Measurements from ENCODE around the gene WFDC5.
"Not testable (repeated sequence)": the region's sequence is repeated elsewhere in the genome, so short reads cannot be mapped to it uniquely, and the experiment has no call there.

The WFDC5 gene, protein sequence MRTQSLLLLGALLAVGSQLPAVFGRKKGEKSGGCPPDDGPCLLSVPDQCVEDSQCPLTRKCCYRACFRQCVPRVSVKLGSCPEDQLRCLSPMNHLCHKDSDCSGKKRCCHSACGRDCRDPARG

DNA sequence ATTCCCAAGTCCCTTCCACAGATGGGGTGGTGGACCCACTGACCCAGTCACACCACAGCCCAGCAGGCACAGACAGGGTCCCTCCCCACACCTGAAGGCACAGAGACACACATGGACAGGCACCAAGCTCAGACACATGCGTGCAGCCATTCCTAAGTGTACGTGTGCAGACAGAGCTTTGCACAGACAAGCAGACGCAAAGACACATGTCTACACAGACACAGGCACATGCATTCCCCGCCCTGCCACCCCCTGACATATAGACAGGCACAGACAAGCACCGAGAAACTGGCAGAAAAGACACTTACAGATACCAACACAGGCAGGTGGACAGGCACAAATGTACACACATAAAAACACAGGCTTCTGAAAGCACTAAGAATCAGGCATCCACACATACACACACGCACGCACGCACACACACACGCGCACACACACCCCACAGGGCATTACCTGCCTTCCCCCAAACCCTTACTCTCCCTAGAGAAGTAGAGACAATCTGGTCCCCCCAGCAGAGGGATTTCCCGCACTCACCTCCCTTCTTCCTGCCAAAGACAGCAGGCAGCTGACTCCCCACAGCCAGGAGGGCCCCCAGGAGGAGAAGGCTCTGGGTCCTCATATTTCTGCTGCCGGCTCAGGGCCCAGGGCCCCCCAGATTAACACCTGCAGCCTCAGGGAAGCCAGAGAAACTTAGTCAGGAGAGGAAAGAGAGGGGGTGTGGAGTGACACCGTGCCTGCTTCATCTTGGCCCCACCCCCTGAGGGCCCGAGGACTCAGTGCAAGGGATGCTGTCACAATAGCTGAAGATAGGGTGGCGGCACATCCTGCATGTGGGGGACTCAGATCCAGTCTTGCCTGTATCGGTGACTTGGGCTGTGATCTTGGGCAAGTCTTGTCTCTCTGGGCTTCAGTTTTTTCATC is at the start of gene WFDC5:
Gene WFDC5 (minus strand): TSS at position 710 of the 921 bp plus-strand sequence. CDS start 91 bp downstream, at position 619.
- Mint-ChIP-seq H3K4me1 (ENCODE audit: low read depth) (peaks cover 5% of the 10 kb centered on the region), H3K9me3 (no peaks in the 10 kb centered on the region), H3K36me3 (ENCODE audit: low read depth) (no peaks in the 10 kb centered on the region), H3K27ac (no peak within 1 kb of the TSS), H3K27me3 (ENCODE audit: low read depth) (peaks cover 10% of the 10 kb centered on the region), H3K4me3 (no peak within 1 kb of the TSS)

DNA sequence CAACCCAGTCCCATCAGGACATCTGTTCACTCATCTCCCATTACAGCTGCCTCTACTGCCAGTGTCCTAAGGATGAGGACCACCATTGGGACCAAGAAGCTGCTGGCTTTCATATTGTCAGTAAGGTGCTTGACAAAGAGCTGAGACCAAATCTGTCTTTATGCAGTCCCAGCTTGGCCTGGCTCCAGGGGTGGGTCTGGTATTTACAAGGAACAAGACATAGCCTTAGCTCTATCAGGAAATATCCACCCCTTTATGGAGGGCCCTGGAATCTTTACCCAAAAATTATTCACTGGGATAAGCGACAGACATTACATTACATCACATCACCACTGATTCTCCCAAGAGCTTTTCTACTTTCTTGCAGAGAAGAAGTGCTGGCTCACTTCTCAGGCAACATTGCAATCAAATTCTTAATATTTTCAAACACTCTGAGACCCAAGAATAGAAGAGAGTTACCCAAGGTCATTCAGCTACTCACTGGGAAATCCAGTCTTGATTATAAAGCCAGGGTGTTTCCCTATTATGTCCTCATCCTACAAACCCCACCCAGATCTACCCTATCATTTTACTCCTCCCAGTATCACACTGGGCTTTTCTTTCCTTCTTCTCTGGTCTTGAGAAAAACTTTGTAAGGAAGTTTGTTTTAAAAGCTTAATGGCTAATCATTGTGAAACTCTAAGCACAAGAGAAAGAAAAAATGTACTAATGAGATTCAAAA is 48.3 kb upstream of the WFDC5 start:
- Mint-ChIP-seq H3K36me3 (ENCODE audit: low read depth) (no peaks in the 10 kb centered on the region), H3K27ac (no peak overlapping the region), H3K4me1 (ENCODE audit: low read depth) (no peaks in the 10 kb centered on the region), H3K9me3 (peaks cover 39% of the 10 kb centered on the region), H3K27me3 (ENCODE audit: low read depth) (peaks cover 52% of the 10 kb centered on the region), H3K4me3 (no peak overlapping the region)

DNA sequence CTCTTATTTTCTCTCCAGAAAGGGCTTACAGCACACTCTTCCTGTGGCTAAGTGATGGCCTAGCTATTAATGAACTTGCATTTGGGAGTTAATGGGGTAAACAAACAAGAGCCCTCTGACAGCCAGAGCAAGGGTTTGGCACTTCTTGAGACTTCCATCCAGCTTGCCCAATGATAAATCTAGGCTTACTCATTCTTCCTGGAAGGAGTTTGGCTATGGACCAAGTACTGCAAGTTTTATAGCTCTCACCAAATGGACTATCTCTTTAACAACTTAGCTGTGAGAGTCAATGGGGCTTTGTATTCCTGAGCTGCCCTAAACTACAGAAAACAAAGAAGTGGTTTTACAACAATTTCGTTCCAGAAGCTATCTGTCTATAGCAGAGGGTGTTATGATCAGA is 43.0 kb upstream of the WFDC5 start:
- no peaks in the 10 kb centered on the region for H3K4me1 Mint-ChIP-seq (ENCODE audit: low read depth)
- peaks cover 29% of the 10 kb centered on the region for H3K27me3 Mint-ChIP-seq (ENCODE audit: low read depth)
- H3K4me3 Mint-ChIP-seq: no peak overlapping the region
- H3K9me3 Mint-ChIP-seq: peaks cover 24% of the 10 kb centered on the region
- no peak overlapping the region for H3K27ac Mint-ChIP-seq
- no peaks in the 10 kb centered on the region for H3K36me3 Mint-ChIP-seq (ENCODE audit: low read depth)

DNA sequence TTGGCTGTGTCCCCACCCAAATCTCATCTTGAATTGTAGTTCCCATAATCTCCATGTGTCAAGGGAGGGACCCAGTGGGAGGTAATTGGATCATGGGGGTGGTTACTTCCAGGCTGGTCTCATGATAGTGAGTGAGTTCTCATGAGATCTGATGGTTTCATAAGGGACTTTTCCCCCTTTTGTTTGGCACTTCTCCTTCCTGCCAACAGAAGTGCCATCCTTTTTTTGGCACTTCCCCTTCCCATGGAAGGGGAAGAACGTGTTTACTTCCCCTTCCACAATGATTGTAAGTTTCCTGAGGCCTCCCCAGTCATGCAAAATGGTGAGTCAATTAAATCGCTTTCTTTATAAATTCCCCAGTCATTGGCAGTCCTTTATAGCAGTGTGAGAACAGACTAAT is 41.7 kb upstream of the WFDC5 start:
- peaks cover 32% of the 10 kb centered on the region for H3K27me3 Mint-ChIP-seq (ENCODE audit: low read depth)
- no peaks in the 10 kb centered on the region for H3K36me3 Mint-ChIP-seq (ENCODE audit: low read depth)
- H3K4me3 Mint-ChIP-seq: no peak overlapping the region
- H3K4me1 Mint-ChIP-seq (ENCODE audit: low read depth): no peaks in the 10 kb centered on the region
- no peak overlapping the region for H3K27ac Mint-ChIP-seq
- H3K9me3 Mint-ChIP-seq: peaks cover 13% of the 10 kb centered on the region

DNA sequence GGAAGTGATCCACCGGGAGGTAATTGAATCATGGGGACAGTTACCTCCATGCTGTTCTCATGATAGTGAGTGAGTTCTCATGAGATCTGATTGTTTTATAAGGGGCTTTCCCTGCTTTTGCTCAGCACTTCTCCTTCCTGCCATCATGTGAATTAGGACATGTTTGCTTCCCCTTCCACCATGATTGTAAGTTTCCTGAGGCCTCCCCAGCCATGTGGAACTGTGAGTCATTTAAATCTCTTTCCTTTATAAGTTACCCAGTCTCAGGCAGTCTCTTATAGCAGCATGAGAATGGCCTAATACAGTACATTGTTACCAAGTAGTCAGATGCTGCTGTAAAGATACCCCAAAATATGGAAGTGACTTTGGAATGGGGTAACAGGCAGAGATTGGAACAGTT is 39.8 kb upstream of the WFDC5 start:
- not testable (repeated sequence) for H3K27ac Mint-ChIP-seq; H3K9me3 Mint-ChIP-seq; H3K4me1 Mint-ChIP-seq (ENCODE audit: low read depth); H3K36me3 Mint-ChIP-seq (ENCODE audit: low read depth); H3K4me3 Mint-ChIP-seq
- H3K27me3 Mint-ChIP-seq (ENCODE audit: low read depth): peaks cover 32% of the 10 kb centered on the region

DNA sequence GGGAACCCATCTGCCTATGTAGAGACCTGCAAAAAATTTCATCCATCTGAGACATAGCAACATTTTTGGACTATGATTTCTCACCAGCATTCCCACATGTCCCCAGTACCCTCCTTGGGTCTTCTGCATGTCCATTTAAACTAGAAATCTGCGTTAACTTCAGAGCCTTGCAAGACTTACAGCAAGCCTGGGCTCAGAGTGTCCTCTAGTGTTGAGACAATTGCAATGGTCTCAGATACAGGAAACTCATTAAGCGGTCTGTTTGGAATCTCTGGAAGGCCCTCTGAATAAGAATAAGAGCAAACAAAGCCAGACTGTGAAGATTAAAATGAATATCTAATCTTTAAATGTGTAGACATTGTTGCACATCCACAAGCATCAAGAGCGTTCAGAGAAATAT is 39.2 kb upstream of the WFDC5 start:
- no peak overlapping the region for H3K4me3 Mint-ChIP-seq

DNA sequence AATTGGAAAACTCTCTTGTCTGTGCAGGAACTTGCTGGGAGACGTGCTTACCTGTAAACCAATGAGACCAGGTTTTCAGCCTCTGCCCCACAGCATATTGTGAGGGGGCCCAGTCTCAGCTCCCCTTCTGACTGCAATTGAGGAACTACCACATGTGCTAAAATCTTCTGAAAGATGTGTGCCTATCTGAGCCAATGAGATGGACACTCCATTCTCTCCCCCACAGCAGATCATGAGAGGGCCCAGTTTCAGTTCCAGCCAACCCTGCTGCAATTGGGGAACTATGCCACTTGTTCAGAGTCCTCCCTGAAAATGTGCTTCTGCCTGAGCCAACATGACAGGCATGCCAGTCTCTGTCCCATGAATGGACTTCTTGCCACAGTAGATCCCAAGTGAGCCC is 38.8 kb upstream of the WFDC5 start:
- Mint-ChIP-seq H3K27me3 (ENCODE audit: low read depth) (peaks cover 30% of the 10 kb centered on the region), H3K36me3 (ENCODE audit: low read depth) (no peaks in the 10 kb centered on the region), H3K4me1 (ENCODE audit: low read depth) (no peaks in the 10 kb centered on the region), H3K27ac (no peak overlapping the region), H3K4me3 (no peak overlapping the region), H3K9me3 (peaks cover 5% of the 10 kb centered on the region)

More for the DNA sequence above, 39.2 kb upstream of the WFDC5 start:
- Mint-ChIP-seq H3K36me3 (ENCODE audit: low read depth) (no peaks in the 10 kb centered on the region), H3K27ac (no peak overlapping the region), H3K4me1 (ENCODE audit: low read depth) (no peaks in the 10 kb centered on the region), H3K9me3 (peaks cover 9% of the 10 kb centered on the region), H3K27me3 (ENCODE audit: low read depth) (peaks cover 34% of the 10 kb centered on the region)

DNA sequence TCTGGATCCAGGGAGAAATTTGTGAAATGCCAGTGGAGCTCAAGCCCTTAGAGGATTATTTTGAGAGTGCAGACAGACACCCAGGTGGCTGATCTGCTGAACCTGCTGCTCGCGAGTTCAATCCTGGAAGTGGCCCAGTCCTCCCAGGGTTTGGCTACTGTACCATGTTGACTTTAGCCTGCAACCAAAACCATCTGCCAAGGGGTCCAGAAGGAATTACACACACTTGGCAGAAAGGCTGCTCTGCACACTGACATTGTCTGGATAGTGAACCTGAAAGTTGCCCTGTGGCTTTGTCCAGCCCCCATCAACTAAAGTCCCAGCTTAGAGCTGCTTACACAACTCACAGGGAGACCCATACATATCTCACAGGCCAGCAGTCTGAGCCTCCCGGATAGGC is 38.2 kb upstream of the WFDC5 start:
- no peaks in the 10 kb centered on the region for H3K9me3 Mint-ChIP-seq

DNA sequence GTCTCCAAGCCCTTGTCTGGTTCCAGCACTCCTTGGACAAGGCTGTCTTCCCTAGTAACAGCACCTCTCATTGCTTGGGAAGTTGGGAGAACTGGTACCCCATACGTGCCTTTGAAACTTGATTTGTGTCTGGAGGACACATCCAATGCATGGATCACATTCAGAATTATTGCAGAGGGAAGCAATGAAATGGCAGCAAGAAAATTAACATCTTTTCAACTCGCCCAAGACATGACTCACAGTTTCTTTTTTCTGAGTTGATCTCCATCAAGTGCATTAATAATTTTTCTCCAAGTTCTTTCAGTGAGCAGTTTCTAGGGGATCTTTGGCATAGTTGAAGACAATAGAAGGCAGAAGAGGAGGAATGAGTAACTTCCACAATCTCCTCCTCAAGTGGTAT is 37.4 kb upstream of the WFDC5 start:
- Mint-ChIP-seq H3K27ac (no peak overlapping the region), H3K27me3 (ENCODE audit: low read depth) (peaks cover 24% of the 10 kb centered on the region), H3K4me1 (ENCODE audit: low read depth) (no peaks in the 10 kb centered on the region), H3K9me3 (no peaks in the 10 kb centered on the region), H3K4me3 (no peak overlapping the region), H3K36me3 (ENCODE audit: low read depth) (no peaks in the 10 kb centered on the region)

More for the DNA sequence above, 38.2 kb upstream of the WFDC5 start:
- Mint-ChIP-seq H3K27ac (no peak overlapping the region), H3K4me3 (no peak overlapping the region), H3K4me1 (ENCODE audit: low read depth) (no peaks in the 10 kb centered on the region), H3K27me3 (ENCODE audit: low read depth) (peaks cover 24% of the 10 kb centered on the region), H3K36me3 (ENCODE audit: low read depth) (no peaks in the 10 kb centered on the region)

DNA sequence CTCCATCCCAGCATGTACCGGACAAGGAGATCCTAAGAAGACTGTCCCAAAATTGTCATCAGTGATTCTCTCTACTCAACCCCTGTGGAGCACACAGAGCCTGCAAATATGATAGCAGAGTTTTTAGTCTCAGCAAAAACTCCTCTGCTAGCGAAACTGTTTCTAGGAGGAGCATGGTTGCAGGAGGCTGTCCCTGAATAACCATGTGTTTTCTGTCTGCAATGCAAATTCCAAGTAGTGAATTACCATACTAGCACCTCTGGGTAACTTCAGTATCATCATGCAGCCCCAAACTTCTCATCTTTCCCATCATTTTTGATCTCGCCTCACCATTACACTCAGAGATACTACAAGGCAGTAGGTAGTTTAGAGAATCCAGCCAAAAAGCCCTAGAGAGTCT is 34.1 kb upstream of the WFDC5 start:
- no peaks in the 10 kb centered on the region for H3K9me3 Mint-ChIP-seq
- no peak overlapping the region for H3K4me3 Mint-ChIP-seq
- no peak overlapping the region for H3K27ac Mint-ChIP-seq
- H3K4me1 Mint-ChIP-seq (ENCODE audit: low read depth): no peaks in the 10 kb centered on the region
- peaks cover 36% of the 10 kb centered on the region for H3K27me3 Mint-ChIP-seq (ENCODE audit: low read depth)
- H3K36me3 Mint-ChIP-seq (ENCODE audit: low read depth): no peaks in the 10 kb centered on the region

DNA sequence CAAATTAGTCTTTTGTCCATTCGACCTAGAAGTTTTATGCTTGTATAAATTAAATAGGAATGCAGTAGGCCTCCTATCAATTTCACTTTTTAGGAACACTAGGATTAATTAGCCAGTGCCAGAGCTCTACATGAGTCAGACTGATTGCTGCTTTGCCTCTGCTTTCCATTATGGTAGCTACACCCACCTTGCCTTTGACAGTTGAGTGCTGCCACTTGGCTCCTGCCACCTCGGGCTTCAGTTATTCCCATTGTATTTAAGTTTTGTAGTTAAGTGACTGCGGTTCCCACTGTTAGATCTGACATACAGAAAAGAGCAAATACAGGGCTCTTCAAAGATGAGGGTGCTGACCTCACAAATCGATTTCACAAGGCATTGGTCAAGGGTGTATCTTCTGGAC is 25.9 kb upstream of the WFDC5 start:
- Mint-ChIP-seq H3K9me3 (no peaks in the 10 kb centered on the region), H3K4me3 (no peak overlapping the region), H3K27ac (no peak overlapping the region)

DNA sequence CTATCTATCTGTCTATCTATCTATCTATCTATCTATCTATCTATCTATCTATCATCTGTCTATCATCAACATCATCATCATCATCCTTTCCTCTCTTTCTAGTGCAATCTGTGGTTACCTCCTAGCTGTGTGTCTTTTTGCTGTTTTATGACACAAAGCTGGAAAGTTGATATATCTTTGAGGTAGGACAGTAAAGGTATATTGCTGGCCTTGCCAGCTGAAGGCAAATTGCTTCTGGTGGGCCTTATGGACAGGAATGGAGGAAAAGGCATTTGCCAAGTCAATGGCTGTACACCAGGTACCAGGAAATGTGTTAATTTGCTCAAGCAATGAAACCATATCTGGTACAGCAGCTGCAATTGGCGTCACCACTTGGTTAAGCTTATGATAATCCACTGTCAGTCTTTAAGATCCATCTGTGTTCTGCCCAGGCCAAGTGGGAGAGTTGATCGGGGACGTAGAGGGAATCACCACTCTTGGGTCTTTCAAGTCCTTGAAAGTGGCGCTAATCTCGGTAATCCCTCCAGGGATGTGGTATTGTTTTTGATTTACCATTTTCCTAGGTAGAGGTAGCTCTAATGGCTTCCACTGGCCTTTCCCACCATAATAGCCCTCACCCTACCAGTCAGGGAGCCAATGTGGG is 24.9 kb upstream of the WFDC5 start:
- not testable (repeated sequence) for H3K27ac Mint-ChIP-seq; H3K9me3 Mint-ChIP-seq; H3K36me3 Mint-ChIP-seq (ENCODE audit: low read depth); H3K4me3 Mint-ChIP-seq; H3K4me1 Mint-ChIP-seq (ENCODE audit: low read depth)
- peaks cover 11% of the 10 kb centered on the region for H3K27me3 Mint-ChIP-seq (ENCODE audit: low read depth)

More for the DNA sequence above, 25.9 kb upstream of the WFDC5 start:
- H3K27me3 Mint-ChIP-seq (ENCODE audit: low read depth): peaks cover 15% of the 10 kb centered on the region
- H3K36me3 Mint-ChIP-seq (ENCODE audit: low read depth): no peaks in the 10 kb centered on the region
- H3K4me1 Mint-ChIP-seq (ENCODE audit: low read depth): no peaks in the 10 kb centered on the region

DNA sequence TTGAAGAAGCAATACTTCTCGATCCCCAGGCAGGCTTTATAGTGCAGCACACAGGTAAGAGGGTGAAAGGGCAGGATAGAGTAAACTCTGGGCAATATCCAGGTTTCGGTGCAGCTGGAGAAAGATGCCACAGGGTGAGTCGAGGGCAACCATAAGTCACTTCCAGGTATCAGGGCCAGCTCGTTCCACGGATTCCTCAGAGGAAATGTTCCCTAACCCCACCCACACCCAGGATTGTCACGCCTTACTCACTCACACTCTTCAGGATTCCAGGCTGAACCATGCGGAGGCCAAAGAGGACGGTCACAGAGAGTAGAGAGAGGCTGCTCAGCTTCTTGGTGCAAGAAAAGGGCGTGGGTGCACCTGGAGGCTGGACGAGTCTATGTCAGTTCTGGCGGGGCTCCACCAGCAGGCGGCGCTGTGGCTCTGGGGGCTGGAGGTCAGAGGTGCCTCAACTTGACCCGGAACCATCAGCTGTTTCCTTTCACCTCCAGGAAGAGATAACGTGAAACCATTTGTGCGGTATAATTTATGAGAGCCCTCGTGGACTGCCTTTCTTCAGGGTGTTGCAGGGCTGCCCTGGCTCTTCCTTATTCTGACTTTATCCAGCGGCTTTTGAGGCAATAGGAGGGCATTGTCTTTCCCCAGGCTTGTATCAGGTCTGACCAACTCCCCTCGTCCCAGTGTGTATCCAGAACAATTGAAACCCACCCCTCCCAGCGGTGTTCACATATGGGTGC is 23.8 kb upstream of the WFDC5 start:
- Mint-ChIP-seq H3K4me1 (ENCODE audit: low read depth) (no peaks in the 10 kb centered on the region), H3K4me3 (no peak overlapping the region), H3K27ac (no peak overlapping the region), H3K27me3 (ENCODE audit: low read depth) (peaks cover 9% of the 10 kb centered on the region), H3K36me3 (ENCODE audit: low read depth) (no peaks in the 10 kb centered on the region), H3K9me3 (no peaks in the 10 kb centered on the region)

DNA sequence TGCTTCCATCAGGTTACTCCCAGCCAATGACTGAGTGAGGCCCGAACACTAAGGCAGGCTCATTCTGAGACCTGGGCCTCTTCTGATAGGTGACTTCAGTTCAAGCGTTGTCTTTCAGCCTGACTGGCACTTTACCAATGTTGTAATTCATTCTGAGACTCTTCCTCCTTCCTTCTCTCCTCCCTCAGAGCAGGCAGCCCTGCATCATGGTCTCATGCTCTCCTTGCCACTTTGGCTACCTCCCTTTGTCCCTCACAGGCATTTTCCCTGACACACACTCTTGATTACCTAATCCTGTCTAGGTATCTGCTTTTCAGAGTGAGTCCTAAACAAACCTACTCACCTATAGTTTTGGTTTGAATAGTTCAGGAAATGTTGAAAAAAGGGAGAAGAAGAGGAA is 21.9 kb upstream of the WFDC5 start:
- no peak overlapping the region for H3K4me3 Mint-ChIP-seq
- H3K27ac Mint-ChIP-seq: no peak overlapping the region
- H3K36me3 Mint-ChIP-seq (ENCODE audit: low read depth): no peaks in the 10 kb centered on the region
- no peaks in the 10 kb centered on the region for H3K9me3 Mint-ChIP-seq
- H3K4me1 Mint-ChIP-seq (ENCODE audit: low read depth): no peaks in the 10 kb centered on the region
- H3K27me3 Mint-ChIP-seq (ENCODE audit: low read depth): peaks cover 22% of the 10 kb centered on the region

Measured in T-helper 1 cell treated with Interleukin-12 subunit alpha and Interleukin-12 subunit beta and Interleukin-4 antibody, amounts not matched to agents 30 μg/mL and 1 μg/mL, for 36 hours (primary cell).